NCI-H748 treated with DMSO at 0.1 percent for 48 hours (cell line): Measurements from ENCODE around the gene C20orf96.

ENCODE experiments used
- DNase-seq: peaks from one replicate; lab custom pipeline; 2025; lab: John Stamatoyannopoulos, UW

The C20orf96 gene

DNA sequence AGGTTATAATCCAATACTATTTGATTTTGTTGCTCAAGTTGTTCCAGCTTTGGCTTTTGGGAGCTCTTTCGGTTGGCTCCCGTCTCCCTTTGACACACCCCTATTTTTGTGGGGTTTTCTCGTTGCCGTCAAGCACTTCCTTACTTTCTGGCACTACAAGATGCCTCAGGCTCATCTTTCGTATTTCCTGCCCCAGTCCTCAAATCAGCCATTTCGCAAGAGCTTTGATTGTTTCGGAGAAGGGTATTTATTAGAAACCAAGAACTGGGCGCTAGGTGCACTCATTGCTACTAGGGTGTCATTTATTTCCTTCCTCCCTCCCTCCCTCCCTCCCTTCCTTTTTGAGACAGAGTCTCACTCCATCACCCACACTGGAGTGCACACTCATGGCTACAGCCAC lies 21.5 kb upstream of the C20orf96 start:
- no peak for DNase-seq

DNA sequence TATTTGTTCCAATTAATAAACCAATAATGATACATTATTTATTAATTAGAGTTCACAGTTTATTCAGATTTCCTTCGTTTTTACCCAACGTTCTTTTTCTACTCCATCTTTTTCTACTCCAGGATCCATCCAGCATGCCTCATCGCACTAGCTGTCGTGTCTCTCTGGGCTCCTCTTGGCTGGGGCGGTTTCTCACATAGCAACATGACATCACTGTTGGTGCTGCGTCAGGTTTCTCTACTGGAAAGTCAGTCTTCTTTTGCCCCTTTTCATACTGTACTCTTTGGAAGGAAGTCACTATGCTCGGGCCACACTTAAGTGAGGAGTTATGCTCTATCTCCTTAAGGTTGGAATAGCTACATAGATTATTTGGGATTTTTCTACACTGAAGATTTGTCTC lies 21.1 kb upstream of the C20orf96 start:
- no peak for DNase-seq

DNA sequence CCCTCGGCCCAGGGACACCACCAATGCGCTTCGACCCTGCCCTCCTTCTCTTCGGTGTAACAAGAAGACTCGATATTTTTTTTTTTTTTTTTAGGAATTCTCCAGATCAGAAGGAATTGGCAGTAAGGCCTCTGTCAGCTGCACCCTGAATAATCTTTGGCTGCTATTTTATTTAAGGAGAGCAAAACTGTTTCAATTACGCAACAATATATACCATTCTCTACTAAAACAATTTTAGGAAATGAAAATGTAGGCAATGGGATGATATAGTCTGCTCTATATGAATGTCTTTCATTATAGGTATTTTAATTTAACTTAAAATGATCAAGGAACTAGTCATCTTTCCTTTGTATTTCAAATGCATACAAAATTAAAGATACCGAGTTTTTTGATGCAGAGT lies 20.1 kb upstream of the C20orf96 start:
- no peak for DNase-seq

DNA sequence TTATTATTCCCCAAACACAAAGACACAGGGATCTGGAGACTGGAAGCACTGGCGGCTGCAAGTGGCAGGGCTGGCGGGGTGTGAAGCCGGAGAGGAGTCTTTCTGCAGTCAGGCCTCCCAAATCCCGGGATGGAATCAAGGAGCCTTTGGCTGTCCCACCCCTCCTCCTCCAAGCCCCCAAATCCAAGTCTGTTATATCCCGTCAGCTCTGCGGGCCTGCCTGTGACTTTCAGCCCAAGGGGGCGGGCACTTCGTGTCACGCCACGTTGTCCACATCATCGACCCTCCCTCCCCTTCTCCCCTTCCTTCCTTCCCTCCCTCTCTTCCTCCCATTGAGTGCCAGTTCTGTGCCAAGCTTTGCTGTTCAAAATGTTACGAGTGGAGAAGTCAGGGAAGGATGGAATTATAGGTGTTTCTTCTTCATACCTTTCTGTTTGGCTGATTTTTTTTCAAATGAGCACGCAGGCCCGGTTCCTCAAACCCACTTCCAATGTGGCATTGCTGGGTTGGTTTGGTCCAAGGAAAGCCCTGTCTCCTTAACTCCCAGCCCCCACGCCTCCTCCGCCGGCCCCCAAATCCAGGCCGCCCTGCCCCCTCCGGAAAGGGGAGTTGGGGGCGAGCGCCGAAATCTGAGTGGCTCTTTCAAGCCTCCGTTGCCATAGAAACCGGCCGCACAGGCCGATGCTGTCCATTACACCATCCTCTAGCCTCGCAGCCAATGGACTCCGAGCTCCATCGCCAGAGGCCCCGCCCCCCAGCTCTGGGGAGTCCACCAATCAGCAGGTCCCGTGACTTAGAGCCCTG lies 19.5 kb upstream of the C20orf96 start:
- DNase-seq = peak; percentile 99

DNA sequence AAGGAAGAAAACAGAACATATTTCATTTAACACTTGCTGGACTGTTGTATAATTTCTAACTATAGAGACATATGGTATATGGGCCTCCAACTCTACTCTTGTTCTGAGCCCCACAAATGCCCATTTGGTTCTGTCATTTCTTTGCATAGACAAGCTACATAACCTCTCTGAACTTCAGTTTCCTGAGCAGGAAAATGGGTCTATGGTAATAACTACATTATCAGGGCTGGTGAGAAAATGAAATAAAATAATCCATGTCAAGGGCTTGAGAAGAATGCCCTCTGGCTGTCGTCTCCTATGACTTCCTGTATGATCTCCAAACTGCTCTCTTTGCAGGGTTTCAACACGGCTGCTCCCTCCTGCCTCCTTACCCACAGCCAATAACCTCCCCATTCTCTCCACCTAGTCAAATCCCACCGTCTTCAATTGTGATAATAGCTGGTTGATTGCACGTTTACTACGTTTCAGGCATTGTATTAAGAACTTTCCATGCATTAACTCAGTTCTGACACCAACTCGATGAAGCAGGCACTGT lies 18.8 kb upstream of the C20orf96 start:
- no peak for DNase-seq

DNA sequence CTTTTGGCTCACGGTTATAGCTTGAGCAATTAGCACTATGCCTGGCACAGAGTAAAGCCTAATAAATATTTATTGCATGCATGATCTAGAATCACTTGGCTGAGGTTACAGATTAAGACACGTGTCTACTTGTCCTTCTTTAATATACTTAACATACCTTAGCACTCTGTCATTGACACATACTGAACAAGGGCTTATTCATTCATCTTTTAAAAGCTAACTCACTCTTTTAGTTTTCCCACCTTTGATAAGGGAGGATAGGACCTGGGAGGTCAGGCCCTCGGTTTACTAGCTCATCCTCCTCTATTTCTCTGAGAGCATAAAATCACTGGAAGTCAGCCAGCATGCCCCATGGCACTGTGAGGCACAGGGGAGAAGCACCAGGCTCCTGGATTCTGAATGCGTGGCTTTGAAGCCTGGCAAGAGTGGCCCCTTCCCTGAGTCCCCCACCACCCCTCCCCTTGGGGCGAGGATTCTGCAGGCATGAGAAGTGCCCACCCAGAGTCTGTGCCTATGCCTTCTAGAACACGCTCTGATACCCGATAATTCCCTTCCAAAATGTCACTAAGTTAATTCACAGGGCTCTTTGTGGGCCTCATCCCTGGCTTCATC lies 18.0 kb upstream of the C20orf96 start:
- no peak for DNase-seq

DNA sequence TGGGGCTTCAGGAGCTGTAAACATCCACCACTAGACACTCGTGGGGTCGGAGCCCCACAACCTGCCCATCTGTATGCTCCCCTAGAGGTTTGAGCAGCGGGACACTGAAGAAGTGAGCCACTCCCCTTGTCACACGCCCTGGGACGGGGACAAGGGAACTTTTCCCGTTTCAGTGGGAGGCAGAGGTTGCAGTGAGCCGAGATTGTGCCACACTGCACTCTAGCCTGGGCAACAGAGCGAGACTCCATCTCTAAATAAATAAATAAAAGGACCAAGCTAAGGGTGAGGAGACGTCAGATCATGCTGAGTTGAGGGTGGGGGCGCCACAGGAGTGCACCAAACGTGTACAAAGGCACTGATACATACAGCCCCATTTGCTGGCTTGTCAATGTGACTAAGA lies 15.2 kb upstream of the C20orf96 start:
- DNase-seq = no peak

DNA sequence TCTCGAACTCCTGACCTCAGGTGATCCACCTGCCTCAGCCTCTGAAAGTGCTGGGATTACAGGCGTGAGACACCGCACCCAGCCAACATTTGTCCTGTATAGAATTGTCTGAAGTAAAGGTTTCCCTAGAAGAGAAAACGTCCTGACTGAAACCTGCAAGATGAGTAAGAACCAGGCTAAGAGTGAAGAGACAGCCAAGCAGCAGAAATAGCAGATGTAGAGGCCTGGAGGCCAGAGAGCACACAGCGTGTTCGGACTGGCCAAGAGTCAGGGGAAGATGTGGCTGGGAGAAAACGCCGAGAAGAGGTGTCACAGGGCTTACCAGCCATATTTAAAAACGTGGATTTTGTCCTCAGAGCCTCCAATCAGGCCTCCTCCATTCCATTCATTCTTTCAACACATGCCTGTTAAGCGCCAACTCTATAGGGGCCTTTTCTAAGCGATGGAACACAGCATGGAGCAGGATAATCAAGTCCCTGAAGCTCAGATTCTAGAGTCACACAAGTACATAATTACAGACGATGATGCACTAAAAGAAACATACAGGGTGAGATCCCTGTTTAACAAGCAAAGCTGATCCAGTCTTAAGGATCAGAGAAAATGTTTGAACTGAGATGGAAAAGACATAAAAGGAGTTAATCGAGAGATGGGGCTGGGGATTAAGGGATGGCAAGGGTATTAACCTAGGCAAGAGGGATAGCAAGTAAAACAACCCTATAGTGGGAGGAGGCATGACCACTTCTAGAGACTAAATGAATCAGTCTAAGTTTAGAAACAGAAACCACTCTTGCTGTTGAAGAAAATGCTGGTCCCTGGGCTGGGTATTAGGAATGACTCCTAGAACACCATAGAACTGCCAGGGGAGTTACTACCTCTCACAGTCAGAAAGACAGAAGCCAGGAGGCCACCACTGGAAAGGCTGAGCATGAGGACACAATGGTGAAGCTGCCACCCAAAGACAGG lies 11.6 kb upstream of the C20orf96 start:
- DNase-seq = no peak

DNA sequence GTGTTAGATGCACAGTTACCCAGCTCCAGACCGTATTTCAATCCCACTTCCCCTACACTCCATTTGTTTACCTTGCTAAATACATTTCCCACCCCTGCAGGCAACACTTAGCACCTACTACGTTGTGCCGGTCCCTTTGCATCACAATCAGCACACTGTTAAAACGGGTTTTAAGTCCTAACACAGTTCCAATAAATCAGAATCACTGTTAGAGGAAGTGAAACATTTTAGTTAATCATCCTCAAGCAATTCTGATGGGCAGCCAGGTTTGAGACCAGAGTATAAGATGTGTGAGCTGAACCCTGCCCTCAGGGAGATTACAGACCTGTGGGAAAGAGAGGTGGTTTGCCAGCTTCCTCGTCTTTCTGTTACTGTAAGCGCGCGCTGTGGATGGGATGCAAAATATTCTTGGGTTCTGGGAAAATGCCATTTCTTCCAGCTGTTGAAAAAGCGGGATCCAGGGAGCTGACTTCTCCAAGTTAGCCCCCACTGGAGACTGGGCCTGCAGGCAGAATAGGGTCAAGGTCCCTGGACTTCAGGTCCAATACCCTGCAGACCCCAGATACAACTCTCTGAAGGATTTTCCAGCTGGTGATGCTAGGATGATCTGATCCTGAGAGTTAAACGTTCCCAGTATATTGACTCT lies 9.9 kb upstream of the C20orf96 start:
- DNase-seq = no peak

DNA sequence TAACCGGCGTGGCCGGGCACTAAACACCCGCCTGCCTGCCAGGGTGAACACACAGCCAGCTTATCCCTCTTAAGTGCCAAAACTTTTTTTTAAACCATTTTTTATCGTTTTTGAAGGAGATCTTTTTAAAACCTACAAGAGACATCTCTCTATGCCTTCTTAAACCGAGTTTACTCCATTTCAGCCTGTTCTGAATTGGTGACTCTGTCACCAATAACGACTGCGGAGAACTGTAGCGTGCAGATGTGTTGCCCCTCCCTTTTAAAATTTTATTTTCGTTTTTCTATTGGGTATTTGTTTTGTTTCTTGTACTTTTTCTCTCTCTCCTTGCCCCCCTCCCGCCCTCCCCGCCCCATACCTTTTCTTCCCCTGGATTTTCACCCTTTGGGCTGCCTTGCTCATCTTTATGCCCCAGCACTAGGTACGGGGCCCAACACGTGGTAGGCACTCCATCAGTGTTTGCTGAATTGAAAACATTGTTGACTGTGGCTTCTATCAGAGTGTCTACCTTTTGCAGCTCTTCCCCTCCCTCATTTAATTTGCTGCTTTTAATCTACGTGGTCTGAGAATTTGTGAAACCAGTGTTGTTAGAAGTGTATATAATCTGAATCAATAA lies 8.3 kb upstream of the C20orf96 start:
- no peak for DNase-seq

DNA sequence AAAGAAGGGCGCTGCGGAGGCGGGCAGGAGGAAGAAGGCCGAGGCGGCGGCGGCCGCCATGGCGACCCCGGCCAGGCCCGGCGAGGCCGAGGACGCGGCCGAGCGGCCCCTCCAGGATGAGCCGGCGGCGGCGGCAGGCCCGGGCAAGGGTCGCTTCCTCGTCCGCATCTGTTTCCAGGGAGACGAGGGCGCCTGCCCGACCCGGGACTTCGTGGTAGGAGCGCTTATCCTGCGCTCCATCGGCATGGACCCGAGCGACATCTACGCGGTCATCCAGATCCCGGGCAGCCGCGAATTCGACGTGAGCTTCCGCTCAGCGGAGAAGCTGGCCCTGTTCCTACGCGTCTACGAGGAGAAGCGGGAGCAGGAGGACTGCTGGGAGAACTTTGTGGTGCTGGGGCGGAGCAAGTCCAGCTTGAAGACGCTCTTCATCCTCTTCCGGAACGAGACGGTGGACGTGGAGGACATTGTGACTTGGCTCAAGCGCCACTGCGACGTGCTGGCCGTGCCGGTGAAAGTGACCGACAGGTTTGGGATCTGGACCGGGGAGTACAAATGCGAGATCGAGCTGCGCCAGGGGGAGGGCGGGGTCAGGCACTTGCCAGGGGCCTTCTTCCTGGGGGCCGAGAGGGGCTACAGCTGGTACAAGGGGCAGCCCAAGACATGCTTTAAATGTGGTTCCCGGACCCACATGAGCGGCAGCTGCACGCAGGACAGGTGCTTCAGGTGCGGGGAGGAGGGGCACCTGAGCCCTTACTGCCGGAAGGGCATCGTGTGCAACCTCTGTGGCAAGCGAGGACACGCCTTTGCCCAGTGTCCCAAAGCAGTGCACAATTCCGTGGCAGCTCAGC lies 7.6 kb upstream of the C20orf96 start:
- peak; percentile 57 for DNase-seq

DNA sequence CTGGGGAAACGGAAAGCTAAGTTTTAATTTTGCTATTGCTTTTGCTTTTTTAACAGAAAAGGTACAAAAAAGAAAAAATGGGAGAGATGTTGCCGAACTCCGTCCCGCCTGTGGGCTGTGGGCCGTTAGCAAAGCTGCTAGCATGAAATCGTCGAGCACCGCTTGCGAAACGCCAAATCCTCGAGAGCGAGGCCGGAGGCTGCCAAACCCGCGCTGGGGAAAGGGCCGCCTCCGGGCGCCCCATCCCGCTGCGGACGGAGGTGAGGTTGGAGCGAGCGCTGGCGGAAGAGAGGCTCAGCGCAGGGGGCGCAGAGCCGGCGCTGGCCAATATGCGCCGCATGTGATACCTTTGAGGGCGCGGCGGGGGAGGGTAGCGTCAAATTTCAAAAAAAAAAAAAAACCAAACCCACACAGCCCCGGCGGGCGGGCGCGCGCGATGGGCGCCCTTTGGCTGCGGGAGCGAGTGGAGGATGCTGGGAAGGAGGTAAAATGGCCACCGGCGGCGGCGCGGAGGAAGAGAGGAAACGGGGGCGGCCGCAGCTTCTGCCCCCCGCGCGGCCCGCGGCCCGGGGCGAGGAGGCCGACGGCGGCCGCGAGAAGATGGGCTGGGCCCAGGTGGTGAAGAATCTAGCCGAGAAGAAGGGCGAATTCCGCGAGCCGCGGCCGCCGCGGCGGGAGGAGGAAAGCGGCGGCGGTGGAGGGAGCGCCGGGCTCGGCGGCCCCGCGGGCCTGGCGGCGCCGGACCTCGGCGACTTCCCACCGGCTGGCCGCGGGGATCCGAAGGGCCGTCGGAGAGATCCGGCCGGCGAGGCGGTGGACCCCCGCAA lies 6.8 kb upstream of the C20orf96 start, which contains the start of gene ZCCHC3:
TSS of gene ZCCHC3 (plus strand) at position 473 of the 827 bp plus-strand sequence. CDS start at position 490, 17 bp downstream.
- peak; percentile 95 for DNase-seq

DNA sequence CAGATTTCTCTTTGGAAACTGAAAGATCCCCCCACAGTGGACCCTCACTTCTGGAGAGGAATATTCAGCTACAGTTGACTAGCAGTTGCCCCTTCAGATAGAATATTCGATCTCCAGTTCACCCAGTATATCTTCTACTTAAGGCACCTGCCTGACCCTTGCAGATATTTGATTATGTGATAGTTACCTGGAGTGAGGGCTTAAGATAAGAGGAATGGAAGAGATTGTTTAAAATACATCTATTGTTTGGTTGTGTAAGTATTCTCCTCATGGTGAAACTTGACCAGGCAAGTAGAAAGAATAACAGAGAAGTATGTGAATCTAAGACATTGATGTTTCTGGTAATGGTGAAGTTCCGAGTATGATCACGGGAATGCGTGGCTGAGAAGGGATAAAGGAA lies 5.3 kb upstream of the C20orf96 start:
- no peak for DNase-seq

DNA sequence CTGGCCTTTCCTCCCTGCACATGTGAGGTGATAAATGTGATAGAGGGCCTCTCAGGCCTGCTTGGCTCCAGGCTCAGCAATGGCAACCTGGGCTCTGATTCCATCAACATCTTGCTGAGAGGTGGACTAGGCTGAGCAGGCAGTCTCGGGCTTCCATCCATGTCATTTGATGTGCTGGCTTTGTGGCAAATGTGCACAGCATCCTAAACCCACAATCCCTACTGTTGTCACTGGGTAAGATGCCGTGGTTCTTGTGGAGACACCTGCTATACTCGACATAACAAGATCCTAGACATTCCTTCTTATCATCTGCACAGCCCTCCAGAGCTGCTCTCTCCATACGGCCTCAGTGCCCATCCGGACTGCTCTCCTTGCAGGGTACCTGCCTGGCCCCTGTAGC lies 4.1 kb upstream of the C20orf96 start:
- DNase-seq = no peak

DNA sequence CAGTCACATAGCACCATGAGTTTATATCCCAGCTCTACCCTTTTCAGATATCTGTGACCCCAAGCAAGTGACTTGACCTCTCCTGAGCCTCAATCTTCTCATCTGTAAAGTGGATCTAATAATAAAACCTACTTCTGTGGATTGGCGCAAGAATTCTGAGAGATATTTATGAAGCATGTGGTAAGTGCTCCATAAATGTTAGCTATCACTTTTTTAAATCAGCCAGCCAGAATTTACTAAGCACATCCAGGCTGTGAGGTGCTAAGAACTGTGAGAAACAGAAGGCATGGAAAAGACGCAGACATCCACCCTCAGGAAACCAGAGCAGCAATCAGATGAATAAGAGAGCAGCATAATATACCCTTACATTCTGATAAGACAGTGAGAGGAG lies 862 bp downstream of the C20orf96 start:
- DNase-seq = no peak

DNA sequence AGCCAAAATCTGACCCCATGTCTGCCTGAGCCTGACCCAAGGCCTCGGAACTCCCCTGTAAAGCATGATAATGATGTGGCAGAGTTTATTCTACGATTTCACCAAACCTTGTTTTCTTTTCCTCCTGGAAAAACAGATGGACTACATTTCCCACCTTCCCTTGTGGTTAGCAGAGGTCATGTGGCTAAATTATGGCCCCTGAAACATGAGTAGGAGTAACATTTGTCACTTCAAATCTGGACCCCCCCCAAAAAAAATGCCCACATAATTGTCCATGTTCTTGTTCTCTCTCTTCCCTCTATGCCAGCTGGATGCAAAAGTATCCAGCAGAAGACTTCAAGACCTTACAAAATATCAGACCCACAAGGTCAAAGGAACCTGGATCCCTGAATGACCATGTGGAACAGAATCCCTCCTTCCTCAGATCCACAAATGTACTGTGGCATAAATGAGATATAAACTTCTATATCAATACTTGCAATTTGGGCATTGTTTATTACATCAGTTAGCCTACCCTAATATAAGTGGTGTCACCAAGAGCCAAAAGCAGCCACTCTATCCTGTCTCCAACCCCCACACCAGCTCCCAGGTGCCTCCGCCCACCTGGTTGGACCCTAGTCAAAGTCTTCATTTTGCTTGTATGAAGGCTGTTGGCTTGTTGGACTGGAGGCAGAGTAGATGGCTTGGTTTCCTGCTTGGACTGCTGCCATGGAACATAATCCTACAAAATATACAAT lies 1.4 kb downstream of the C20orf96 start:
- DNase-seq = no peak

DNA sequence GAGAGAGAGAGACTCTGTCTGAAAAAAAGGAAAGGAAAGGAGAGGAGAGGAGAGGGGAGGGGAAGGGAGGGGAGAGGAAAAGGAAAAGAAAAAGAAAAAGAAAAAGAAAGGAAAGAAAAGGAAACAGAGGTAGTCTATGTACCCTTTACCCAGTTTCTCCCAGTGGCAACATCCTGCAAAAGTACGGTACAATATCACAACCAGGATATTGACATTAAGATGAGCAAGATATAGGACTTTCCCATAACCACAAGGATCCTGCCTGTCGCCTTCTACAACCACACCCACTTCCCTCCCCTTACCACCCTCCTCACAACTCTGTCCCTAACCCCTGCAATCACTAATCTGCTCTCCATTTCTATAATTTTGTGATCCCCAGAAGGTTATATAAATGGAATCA lies 4.0 kb downstream of the C20orf96 start:
- no peak for DNase-seq

DNA sequence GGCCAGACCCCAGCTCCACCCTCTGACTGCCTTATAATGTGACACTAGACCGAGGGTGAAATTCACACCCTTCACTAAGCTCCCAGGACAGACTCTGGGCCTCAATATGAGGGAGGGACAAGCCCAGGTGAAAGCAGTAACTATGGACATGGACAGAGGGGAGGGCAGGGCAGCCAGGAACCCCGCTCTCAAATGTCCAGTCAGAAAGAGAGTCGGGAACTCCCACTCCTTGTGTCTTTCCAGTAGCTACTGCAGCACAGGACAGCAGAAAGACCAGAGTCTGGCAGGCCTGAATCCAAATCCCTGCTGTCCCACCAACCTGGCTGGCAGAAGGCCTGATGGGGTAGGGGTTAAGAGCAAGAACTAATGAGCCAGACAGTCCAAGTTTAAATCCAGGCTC lies 6.4 kb downstream of the C20orf96 start:
- DNase-seq = no peak
